ENCODE measurements around the gene KLHL10. TPM values are rescaled to one million over a fixed set of nuclear protein-coding genes. Genes with fewer than 3 reads are reported as not detected.

Gene KLHL10
- total and polyA plus RNA-seq, 2 of the 13 experiments (the other 11 are each of a cell fraction or from before 2014, with no cell fraction given), result 0.04 to 0.08 TPM

DNA sequence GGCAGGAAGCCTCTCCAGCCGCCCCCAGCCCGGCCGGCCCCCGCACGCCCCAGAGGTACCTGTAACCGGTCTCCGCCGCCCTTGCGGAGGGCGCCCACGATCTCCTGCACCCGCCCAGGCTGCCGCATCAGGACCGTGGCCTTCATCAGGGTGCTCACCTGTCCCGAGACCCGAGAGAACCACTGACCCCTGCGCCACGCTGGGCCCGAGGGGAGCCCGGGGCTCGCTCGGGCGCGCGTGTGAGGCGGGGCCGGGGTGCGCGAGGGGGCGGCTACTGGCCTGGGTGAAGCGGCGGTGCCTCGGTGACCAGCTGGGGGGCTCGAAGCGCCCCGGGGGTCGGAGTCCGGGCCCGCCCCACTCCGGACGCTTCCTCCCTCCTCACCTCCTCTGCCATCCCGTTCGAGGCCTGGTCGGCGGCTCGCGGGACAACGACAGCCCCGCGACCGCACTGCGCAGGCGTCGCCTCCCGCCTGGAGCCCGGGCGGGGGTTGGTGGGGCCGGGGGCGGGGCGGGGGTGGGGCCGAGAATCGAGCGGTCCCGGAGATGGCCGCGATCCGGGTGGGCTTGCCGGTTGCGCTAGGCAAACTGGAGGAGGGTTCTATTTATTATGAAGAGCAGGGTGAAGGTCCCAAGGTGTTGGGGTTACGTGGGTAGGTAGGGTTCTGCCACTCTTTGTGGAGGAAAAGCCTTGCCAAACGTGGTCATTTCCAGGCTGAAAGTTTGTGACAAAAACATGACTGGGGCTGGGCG lies 1.6 kb upstream of the KLHL10 start, which contains the start of gene NT5C3B (continued):
- TF ChIP-seq, protein P1, sequence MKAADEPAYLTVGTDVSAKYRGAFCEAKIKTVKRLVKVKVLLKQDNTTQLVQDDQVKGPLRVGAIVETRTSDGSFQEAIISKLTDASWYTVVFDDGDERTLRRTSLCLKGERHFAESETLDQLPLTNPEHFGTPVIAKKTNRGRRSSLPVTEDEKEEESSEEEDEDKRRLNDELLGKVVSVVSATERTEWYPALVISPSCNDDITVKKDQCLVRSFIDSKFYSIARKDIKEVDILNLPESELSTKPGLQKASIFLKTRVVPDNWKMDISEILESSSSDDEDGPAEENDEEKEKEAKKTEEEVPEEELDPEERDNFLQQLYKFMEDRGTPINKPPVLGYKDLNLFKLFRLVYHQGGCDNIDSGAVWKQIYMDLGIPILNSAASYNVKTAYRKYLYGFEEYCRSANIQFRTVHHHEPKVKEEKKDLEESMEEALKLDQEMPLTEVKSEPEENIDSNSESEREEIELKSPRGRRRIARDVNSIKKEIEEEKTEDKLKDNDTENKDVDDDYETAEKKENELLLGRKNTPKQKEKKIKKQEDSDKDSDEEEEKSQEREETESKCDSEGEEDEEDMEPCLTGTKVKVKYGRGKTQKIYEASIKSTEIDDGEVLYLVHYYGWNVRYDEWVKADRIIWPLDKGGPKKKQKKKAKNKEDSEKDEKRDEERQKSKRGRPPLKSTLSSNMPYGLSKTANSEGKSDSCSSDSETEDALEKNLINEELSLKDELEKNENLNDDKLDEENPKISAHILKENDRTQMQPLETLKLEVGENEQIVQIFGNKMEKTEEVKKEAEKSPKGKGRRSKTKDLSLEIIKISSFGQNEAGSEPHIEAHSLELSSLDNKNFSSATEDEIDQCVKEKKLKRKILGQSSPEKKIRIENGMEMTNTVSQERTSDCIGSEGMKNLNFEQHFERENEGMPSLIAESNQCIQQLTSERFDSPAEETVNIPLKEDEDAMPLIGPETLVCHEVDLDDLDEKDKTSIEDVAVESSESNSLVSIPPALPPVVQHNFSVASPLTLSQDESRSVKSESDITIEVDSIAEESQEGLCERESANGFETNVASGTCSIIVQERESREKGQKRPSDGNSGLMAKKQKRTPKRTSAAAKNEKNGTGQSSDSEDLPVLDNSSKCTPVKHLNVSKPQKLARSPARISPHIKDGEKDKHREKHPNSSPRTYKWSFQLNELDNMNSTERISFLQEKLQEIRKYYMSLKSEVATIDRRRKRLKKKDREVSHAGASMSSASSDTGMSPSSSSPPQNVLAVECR (CRISPR knock-in tag; IDR thresholded peaks at IDR 0.05; ENCODE audit: borderline replicate concordance), result peak; percentile 78; the same call in 1 of the 2 replicates
- peak; percentile 53 for TF ChIP-seq HOXA5 (CRISPR knock-in tag; IDR thresholded peaks at IDR 0.05)
- no peak for TF ChIP-seq RARG (CRISPR knock-in tag; IDR thresholded peaks at IDR 0.05; ENCODE audit: low read depth)
- TF ChIP-seq ZNF605 (CRISPR knock-in tag; IDR thresholded peaks at IDR 0.05), result no peak
- TF ChIP-seq ZNF343 (CRISPR knock-in tag; IDR thresholded peaks at IDR 0.05), result 0 out of 2 replicates have a peak, but pooled peaks have one; percentile 71
- TF ChIP-seq AHR (CRISPR knock-in tag; IDR thresholded peaks at IDR 0.05), result no peak; the same call in 1 of the 2 replicates
- no peak; the same call in 1 of the 2 replicates for TF ChIP-seq EED (CRISPR knock-in tag; IDR thresholded peaks at IDR 0.05)
- TF ChIP-seq SMAD9 (CRISPR knock-in tag; IDR thresholded peaks at IDR 0.05), result peak; percentile 69; the same call in 1 of the 2 replicates
- no peak for TF ChIP-seq FOXP1 (IDR thresholded peaks at IDR 0.05)
- TF ChIP-seq FOXP1 (CRISPR knock-in tag; IDR thresholded peaks at IDR 0.05), result no peak
- TF ChIP-seq, protein P2, sequence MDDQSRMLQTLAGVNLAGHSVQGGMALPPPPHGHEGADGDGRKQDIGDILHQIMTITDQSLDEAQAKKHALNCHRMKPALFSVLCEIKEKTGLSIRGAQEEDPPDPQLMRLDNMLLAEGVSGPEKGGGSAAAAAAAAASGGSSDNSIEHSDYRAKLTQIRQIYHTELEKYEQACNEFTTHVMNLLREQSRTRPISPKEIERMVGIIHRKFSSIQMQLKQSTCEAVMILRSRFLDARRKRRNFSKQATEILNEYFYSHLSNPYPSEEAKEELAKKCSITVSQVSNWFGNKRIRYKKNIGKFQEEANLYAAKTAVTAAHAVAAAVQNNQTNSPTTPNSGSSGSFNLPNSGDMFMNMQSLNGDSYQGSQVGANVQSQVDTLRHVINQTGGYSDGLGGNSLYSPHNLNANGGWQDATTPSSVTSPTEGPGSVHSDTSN (CRISPR knock-in tag; IDR thresholded peaks at IDR 0.05; ENCODE audit: borderline replicate concordance), result no peak
- no peak for TF ChIP-seq NAIF1 (CRISPR knock-in tag; IDR thresholded peaks at IDR 0.05; ENCODE audit: borderline replicate concordance)
- TF ChIP-seq SALL1 (CRISPR knock-in tag; IDR thresholded peaks at IDR 0.05), result peak; percentile 36; the same call in 1 of the 2 replicates
- TF ChIP-seq, protein P3, sequence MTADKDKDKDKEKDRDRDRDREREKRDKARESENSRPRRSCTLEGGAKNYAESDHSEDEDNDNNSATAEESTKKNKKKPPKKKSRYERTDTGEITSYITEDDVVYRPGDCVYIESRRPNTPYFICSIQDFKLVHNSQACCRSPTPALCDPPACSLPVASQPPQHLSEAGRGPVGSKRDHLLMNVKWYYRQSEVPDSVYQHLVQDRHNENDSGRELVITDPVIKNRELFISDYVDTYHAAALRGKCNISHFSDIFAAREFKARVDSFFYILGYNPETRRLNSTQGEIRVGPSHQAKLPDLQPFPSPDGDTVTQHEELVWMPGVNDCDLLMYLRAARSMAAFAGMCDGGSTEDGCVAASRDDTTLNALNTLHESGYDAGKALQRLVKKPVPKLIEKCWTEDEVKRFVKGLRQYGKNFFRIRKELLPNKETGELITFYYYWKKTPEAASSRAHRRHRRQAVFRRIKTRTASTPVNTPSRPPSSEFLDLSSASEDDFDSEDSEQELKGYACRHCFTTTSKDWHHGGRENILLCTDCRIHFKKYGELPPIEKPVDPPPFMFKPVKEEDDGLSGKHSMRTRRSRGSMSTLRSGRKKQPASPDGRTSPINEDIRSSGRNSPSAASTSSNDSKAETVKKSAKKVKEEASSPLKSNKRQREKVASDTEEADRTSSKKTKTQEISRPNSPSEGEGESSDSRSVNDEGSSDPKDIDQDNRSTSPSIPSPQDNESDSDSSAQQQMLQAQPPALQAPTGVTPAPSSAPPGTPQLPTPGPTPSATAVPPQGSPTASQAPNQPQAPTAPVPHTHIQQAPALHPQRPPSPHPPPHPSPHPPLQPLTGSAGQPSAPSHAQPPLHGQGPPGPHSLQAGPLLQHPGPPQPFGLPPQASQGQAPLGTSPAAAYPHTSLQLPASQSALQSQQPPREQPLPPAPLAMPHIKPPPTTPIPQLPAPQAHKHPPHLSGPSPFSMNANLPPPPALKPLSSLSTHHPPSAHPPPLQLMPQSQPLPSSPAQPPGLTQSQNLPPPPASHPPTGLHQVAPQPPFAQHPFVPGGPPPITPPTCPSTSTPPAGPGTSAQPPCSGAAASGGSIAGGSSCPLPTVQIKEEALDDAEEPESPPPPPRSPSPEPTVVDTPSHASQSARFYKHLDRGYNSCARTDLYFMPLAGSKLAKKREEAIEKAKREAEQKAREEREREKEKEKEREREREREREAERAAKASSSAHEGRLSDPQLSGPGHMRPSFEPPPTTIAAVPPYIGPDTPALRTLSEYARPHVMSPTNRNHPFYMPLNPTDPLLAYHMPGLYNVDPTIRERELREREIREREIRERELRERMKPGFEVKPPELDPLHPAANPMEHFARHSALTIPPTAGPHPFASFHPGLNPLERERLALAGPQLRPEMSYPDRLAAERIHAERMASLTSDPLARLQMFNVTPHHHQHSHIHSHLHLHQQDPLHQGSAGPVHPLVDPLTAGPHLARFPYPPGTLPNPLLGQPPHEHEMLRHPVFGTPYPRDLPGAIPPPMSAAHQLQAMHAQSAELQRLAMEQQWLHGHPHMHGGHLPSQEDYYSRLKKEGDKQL (CRISPR knock-in tag; IDR thresholded peaks at IDR 0.05; ENCODE audit: low read depth), result no peak
- no peak for TF ChIP-seq CBX2 (IDR thresholded peaks at IDR 0.05; ENCODE audit: low read depth, low read length)
- TF ChIP-seq CBX2 (CRISPR knock-in tag; IDR thresholded peaks at IDR 0.05; ENCODE audit: low read depth), result no peak
